ENCODE data around the gene SPAG16.
"Not testable (repeated sequence)": the region's sequence is repeated elsewhere in the genome, so short reads cannot be mapped to it uniquely, and the experiment has no call there.

The SPAG16 gene

DNA sequence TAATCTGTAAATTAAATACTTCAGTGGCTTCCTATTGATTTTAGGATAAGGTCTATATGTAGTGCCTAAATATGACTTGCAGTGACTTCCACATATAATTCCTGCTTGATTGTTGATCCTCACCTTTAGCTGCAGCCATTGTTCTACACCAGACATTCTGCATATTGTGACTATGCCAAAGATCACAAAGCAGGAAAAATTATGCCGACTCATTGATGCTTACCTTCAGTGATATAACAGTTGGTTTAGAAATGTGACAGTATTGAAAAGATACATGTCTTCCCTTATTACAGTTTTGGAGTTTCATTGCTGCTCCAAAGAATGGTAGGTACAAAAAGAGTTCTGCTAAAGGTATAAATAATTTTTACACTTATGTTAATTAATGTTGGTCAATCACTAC is 12.3 kb upstream of the SPAG16 start:
- DNase-seq (ENCODE audit: low read depth) = no peak

GRCh38 chr2:213274143-213274542 is 10.1 kb upstream of the SPAG16 start:
- no peak for DNase-seq (ENCODE audit: low read depth)

DNA sequence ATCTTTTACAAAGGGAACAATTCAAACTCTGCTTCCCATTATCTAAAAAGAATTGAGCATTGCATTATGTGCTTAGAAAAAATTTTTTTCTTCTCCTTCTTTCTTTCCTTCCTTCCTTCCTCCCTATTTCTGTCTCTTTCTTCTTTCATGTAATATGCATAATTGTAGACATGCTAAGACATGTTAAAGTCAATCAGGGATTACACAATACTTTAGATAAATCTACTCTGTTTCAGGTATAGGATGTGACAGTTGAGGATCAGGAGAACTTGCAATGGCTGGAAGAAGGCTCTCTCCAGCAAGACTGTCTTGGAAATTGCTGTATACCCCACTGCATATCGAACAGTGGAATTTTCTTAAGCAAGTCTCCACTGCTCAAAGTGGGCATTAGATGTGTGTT is 9.0 kb upstream of the SPAG16 start:
- no peak for DNase-seq (ENCODE audit: low read depth)

- not testable (repeated sequence) for DNase-seq (ENCODE audit: low read depth)
Observed at GRCh38 chr2:213277134-213277533, 7.1 kb upstream of the SPAG16 start.

- no peak for DNase-seq (ENCODE audit: low read depth)
Observed at GRCh38 chr2:213279116-213279620, 5.1 kb upstream of the SPAG16 start.

DNA sequence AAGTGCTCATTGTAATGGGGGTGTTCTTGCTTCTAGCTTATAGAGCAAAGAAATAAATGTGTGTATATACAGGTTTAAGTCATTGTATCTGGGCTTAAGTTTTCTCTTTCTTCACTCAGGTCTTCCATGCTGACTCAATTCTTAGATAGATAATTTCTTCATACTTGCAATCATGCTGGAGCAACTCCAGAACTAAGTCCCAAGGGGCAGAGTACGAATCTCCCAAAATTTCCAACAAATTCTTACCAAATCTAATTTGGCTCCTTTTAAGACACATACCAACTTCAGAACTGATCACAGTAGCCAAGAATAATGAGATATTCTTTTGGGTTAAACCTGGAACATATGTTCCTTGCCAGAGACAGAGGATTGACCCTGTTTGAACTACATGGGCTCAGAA is 4.3 kb upstream of the SPAG16 start:
- no peak for DNase-seq (ENCODE audit: low read depth)

GRCh38 chr2:213281156-213281555 is 3.1 kb upstream of the SPAG16 start:
- no peak for DNase-seq (ENCODE audit: low read depth)

GRCh38 chr2:213285404-213285803 is 1.1 kb downstream of the SPAG16 start:
- no peak for DNase-seq (ENCODE audit: low read depth)

DNA sequence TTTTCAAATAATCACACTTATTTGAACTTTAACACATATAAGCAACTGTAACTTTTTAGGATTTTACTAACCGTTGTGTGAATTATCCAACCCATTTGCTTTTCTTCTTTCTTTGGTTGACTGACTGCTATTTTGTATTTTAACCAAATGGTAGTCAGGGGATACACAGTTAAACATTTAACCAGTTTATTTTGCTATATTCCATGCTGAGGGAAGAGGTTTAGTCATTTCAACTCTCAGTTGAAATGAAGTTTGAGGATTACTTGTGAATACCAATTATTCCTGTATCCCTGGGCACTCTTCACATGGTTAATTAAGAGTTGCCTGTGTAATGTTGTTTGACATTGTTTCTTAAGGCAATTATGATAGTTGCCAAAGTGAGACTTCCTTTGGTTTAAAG is 1.9 kb downstream of the SPAG16 start:
- DNase-seq (ENCODE audit: low read depth) = no peak

GRCh38 chr2:213288913-213289700 is 4.8 kb downstream of the SPAG16 start:
- no peak for DNase-seq (ENCODE audit: low read depth)

DNA sequence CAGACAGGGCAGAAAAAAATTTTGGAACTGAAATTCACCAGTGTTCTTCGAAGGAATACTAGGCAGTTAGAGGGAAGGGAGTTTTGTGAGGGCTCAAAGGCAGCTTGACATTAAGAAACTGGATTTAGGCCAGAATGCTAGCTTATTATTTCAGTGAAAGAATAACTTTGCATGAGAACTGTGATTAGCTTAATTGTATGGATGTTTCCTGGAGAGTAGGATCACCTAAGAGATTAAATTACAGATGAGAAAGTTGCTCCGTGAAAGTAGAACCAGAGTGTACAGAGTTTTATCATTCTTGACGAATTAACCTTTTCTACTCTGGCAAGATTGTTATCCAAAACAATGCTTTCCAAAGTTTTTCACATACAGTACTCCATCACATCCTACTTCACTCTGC is 6.2 kb downstream of the SPAG16 start:
- no peak for DNase-seq (ENCODE audit: low read depth)

GRCh38 chr2:213296270-213296669 is 12.0 kb downstream of the SPAG16 start:
- DNase-seq (ENCODE audit: low read depth) = no peak

DNA sequence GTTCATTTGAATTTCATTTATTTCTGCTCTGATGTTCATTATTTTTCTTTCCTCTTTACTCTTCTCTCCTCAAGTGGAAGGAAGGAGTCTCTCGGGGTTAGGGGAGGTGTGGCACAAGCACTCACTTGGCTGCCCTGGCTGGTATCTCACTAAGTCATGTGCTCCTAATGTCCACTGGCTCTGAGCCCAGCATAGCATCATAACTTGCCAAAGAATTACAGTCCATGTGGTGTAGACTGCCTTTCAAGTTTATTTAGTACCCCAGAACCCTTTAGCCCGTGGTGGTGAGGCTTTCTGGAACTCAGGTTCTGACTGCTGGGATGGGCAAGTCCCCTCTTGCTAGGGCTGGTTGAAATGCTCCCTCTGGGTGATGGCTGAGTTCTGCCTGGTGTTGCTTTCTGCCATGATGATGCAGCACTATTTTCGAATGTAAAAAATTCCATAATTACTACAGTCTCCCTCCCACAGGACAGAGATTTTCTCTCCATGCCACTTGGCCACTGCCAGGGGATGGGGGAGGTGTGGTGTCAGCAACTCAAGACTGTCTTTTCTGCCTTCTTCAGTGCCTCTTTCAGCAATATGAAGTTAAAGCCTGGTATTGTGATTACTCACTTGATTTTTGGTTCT is 22.2 kb downstream of the SPAG16 start:
- DNase-seq (ENCODE audit: low read depth) = no peak

DNA sequence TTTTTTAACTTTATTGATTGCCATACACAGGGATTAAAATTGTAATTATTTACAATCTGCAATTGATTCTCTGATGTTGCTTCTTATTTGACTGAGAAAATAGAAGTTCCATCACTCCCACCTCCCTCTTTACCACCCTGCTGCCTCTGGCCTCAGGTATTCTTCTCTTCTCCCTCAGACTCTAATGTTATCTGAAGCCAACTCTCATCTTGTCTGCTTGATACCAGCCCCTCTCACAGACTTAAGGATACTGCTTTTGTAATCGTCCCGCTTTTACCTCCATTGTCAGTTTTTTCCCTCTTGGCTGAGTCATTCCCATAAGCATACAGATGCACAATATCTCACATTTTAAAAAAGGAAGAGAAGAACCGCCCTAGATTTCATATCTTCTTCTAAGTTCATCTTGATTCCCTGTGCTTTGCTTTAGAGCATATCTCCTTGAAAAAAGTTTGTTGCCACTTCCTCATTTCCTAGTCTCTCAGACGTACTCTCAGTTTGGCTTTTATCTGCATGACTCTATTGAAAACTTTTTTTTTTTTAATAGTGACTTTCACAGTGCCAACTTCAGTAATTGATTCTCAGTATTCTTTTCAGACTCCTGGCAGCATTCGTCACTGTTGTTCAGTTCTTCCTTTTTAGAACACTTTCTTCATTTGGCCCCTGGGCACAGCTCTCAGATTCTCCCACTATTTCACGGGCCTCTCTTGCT is 31.1 kb downstream of the SPAG16 start:
- no peak for DNase-seq (ENCODE audit: low read depth)

- no peak for DNase-seq (ENCODE audit: low read depth)
Observed at GRCh38 chr2:213316001-213316735, 31.9 kb downstream of the SPAG16 start.

- no peak for DNase-seq (ENCODE audit: low read depth)
Observed at GRCh38 chr2:213317929-213318328, 33.7 kb downstream of the SPAG16 start.

DNA sequence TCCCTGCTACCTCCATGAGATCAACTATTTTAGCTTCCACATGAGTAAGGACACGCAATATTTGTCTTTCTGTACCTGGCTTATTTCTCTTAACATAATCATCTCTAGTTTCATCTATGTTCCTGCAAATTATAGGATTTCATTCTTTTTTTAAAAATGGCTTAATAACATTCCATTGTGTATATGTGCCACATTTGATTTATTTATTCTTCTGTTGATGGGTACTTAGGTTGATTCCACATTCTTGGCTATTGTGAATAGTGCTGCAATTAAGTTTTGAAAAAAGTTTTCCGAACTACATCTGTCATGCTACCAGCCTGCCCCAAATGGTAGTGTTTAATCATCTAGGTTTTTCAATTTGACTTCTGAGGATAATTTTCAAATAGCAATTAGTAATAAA is 36.3 kb downstream of the SPAG16 start:
- DNase-seq (ENCODE audit: low read depth) = no peak

- DNase-seq (ENCODE audit: low read depth) = no peak
Observed at GRCh38 chr2:213336253-213336770, 52.0 kb downstream of the SPAG16 start.

DNA sequence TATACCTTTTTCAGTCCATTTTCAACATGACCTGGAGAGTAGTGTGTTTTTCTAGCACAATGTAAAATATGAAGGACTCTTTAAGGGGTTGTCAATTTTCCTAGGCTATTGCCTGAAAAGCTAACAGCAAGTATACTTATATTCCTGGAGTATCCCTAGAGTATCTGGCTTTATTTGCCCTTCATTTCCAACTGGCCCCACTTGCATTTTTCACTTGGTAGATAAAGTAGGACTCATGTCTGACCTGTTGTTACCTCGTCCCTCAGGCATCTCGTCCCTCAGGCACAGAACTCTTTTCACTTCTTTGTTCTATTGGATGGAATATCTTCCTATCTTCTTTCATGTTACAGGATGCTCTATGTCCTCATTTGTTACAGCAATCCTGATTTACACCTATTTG is 69.2 kb downstream of the SPAG16 start:
- no peak for DNase-seq (ENCODE audit: low read depth)

DNA sequence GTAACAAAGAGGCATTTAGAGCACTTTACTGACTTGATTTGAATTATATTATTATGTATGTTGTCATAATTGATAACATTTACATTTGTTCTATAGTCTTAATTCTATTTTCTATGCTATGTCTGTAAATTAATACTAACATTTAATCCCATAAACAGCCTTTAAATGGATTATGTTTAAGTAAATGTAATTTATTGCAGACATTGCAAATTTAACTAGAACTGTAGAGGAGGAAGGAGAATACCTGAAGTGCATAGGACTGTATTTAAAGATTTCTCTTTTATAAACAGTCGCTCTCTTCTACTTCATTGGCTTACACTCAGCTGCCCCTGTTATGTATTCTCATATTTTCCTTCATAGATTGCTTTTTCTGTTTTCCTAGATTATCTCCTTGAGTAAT is 92.4 kb downstream of the SPAG16 start:
- no peak for DNase-seq (ENCODE audit: low read depth)

DNA sequence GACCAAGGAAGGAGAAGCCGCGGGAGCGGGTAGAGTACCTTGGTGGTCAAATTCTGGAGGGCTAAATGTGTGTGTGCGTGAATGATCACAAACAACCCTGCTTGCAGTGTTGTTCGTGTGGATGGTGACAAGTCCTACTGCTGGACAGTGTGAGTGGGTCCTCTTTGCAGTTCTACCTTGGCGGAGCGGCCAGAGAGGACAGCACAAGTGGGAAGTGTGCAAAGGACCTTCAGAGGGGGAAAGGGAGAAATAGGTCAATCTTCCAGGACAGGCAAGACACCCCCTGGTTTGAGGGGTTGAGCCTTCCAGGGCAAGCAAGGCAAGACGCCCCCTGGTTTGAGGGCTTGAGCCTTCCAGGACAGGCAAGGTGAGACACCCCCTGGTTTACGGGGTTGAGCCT is 122.8 kb downstream of the SPAG16 start:
- not testable (repeated sequence) for DNase-seq (ENCODE audit: low read depth)
